ENCODE measurements around the gene NHEJ1.
A peak's percentile ranks its signal among the peaks of the same experiment; 100 is the strongest.

Gene NHEJ1

DNA sequence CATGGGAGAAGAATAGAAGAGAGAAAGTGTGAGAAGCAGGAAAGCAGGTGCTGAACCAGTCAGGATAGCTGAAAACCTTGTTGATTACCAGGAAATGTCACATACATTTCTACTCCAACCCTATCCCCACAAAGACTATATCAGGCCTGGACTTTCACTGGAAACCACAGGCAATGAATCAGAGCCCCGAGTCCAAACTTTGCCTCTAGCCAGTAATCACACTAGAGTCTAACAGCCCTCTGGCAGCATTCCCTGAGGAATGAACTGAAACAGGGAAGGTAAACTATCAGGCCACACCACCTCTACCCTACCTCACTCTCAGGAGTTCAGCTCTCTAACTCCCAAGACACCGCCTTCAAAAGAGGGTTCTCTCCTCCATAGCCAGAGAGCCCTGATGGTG is 81.2 kb downstream of the NHEJ1 start:
- TF ChIP-seq, protein P1, sequence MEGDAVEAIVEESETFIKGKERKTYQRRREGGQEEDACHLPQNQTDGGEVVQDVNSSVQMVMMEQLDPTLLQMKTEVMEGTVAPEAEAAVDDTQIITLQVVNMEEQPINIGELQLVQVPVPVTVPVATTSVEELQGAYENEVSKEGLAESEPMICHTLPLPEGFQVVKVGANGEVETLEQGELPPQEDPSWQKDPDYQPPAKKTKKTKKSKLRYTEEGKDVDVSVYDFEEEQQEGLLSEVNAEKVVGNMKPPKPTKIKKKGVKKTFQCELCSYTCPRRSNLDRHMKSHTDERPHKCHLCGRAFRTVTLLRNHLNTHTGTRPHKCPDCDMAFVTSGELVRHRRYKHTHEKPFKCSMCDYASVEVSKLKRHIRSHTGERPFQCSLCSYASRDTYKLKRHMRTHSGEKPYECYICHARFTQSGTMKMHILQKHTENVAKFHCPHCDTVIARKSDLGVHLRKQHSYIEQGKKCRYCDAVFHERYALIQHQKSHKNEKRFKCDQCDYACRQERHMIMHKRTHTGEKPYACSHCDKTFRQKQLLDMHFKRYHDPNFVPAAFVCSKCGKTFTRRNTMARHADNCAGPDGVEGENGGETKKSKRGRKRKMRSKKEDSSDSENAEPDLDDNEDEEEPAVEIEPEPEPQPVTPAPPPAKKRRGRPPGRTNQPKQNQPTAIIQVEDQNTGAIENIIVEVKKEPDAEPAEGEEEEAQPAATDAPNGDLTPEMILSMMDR (IDR thresholded peaks at IDR 0.05; ENCODE audit: control insufficient read depth, extremely low read depth, insufficient read depth), result no peak
- DNase-seq (ENCODE audit: low read depth), result no peak
- no peak overlapping the region for H3K4me3 ChIP-seq (ENCODE audit: low read depth, low read length)

DNA sequence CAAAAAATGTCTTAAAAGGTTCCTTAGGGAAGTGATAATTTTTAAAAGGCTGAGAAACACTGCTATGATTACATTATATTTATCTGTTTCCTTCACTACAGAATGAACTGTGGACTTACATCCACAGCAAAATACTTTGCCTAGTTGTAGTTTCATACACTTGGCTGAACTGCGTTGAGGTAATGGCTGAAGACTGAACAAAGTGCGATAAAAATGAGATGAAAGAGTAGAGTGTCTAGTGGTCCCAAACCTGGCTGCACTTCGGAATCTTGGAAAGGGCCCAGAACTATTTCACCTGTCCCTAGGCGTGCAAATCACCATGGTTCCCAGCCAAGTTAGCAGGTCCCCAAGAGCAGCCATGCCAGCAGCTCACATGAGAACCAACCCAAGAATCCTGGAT is 81.7 kb downstream of the NHEJ1 start:
- TF ChIP-seq, protein P1 (IDR thresholded peaks at IDR 0.05; ENCODE audit: control insufficient read depth, extremely low read depth, insufficient read depth), result no peak
- no peak overlapping the region for H3K4me3 ChIP-seq (ENCODE audit: low read depth, low read length)

DNA sequence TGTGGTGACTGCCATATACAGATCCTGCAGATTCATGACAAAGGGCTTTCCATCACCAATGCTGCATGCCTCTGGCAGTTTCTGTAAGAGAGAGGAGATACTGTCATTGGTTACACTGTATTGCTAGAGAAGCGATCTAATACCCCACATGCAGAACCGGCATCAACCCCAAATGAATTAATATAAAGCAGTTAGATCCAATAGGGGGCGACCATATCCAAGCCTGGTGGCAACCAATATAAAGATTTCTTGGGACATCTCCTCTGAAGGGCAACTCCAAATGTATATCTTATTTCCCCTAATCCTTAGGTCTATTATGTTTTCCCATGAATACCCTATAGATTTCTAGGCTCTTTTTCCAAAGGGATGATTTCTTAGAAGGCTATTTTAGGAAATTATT is 82.5 kb downstream of the NHEJ1 start:
- TF ChIP-seq, protein P1 (IDR thresholded peaks at IDR 0.05; ENCODE audit: control insufficient read depth, extremely low read depth, insufficient read depth), result no peak
- DNase-seq (ENCODE audit: low read depth), result no peak
- no peak overlapping the region for H3K4me3 ChIP-seq (ENCODE audit: low read depth, low read length)

More for the DNA sequence above, 81.7 kb downstream of the NHEJ1 start:
- no peak for DNase-seq (ENCODE audit: low read depth)

DNA sequence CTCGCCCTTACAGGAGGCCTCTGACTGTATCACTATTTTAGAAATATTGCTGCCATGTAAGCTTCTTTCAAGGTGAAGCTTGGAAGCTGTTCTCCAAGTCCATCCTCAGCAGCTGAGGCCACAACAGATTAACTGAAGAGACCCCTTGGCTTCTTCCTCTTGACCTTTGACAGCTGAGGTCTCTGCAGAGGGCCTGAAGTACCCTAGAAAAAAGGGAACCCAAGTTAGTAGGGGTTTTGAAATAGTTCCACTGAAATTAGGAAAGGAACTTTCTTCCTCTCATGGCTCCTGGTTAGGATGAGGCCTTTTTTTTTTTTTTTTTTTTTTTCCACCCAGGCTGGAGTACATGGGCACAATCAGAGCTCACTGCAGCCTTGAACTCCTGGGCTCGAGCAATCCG is 84.4 kb downstream of the NHEJ1 start:
- DNase-seq (ENCODE audit: low read depth), result no peak
- TF ChIP-seq, protein P1 (IDR thresholded peaks at IDR 0.05; ENCODE audit: control insufficient read depth, extremely low read depth, insufficient read depth), result no peak
- H3K4me3 ChIP-seq (ENCODE audit: low read depth, low read length), result no peak overlapping the region

DNA sequence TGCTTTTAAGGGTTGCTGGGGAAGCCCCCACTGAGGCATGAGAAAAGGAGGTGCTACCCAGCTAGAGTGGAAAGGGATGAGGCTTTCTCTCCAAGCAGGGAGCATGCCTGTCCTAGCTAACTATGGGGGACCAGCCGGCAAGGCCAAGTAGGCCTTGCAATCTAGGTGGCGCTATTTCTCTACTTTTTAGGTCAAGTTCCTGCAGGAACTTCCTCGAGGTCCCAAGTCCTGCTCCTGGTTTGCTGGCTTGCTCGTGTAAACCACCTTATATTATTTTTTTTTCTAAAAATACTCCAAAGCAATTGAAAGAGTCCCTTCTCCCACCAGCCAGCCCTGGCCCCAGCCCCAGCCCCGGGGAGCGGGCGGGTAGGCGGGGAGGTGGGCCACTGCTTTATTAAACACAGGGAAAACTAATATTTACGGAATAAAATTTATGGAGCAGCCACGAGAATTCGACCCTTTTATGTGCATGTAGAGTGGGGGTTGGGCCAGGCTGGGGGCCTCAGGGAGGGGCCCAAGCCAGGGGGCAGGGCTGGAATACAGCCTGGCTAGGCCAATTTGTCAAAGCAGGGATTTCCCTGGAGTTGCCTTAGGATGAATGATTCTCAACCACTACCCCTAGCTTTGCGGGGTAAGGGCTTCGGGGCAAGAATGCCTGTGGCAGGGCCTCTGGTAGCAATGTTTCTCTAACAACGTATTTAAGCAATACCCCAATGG is 87.0 kb downstream of the NHEJ1 start:
- H3K4me3 ChIP-seq (ENCODE audit: low read depth, low read length), result no peak overlapping the region
- peak; percentile 34 for DNase-seq (ENCODE audit: low read depth)
- TF ChIP-seq, protein P1 (IDR thresholded peaks at IDR 0.05; ENCODE audit: control insufficient read depth, extremely low read depth, insufficient read depth), result peak; percentile 76

DNA sequence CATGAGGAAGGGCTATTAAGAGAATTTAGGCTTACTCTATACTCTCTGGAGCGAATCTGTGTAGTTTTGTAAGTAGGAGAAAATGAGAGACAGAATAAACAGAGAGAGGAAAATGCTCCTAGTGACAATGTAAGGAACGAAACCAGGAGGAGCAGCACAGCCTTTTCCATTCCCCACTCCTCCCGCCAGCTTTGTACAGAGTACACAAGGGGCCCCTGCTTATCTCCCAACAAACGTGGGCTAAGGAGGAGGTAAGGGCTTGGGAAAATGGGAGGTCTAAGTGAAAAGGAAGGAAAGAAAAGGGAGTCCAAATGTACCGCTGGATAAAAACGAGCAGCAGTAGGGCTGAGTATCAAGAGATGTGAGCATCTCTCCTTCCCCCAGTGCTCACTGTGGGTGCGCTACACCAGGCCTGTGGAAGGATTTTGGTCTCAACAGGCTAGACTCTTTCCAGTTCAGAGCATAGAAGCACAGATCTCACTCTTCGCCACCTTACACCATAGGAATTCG is 87.8 kb downstream of the NHEJ1 start:
- no peak overlapping the region for H3K4me3 ChIP-seq (ENCODE audit: low read depth, low read length)
- TF ChIP-seq, protein P1 (IDR thresholded peaks at IDR 0.05; ENCODE audit: control insufficient read depth, extremely low read depth, insufficient read depth), result no peak
- DNase-seq (ENCODE audit: low read depth), result no peak

Data from LNCaP clone FGC (cell line).